Panc1 (cell line): Measurements from ENCODE around the gene CYB5A. TPM values are rescaled to one million over a fixed set of nuclear protein-coding genes. Genes with fewer than 3 reads are reported as not detected.
"Not testable (repeated sequence)": the region's sequence is repeated elsewhere in the genome, so short reads cannot be mapped to it uniquely, and the experiment has no call there.

ENCODE experiments used
- ATAC-seq: fragments of 200-7000 bp; cut with Tn5 transposase; 2 replicates; pipeline ENCODE4 v1.9.1; 2020; ENCODE audit warnings: mild to moderate bottlenecking, moderate library complexity
- BruUV-seq: library from RNA; stranded (reverse); fragments of 400-500 nt; replicated peaks from 2 replicates; lab custom pipeline; 2021; lab: Mats Ljungman, UMichigan
- CTCF ChIA-PET: fragments of 300-600 bp; sonication (Branson Sonifier 250); formaldehyde crosslinking; loops from one replicate; lab custom pipeline; 2022; ENCODE audit warnings: antibody characterized with exemption; lab: Charles Lee
- POLR2A ChIA-PET: fragments of 300-600 bp; sonication (Branson Sonifier 250); formaldehyde crosslinking; loops from one replicate; lab custom pipeline; 2022; ENCODE audit warnings: antibody characterized with exemption; lab: Charles Lee
- DNase-seq: peaks from one replicate; pipeline ENCODE4 v3.0.0-alpha.2; 2010; ENCODE audit warnings: low read depth, low spot score
- H3K27ac ChIP-seq: 2 replicates; pipeline ENCODE4 v1.5.1; 2011; ENCODE audit warnings: mild to moderate bottlenecking, low read length, inconsistent platforms
- H3K27me3 ChIP-seq: fragments of 200-500 bp; sonication (Bioruptor generic); 2 replicates; pipeline ENCODE4 v1.6.0; 2014; ENCODE audit warnings: low read length, inconsistent platforms; ENCODE audit not compliant: control insufficient read depth, insufficient read depth
- H3K36me3 ChIP-seq: fragments of 200-500 bp; sonication (Bioruptor generic); 2 replicates; pipeline ENCODE4 v1.5.1; 2014; ENCODE audit warnings: inconsistent platforms, mild to moderate bottlenecking, low read length, moderate library complexity; ENCODE audit not compliant: control insufficient read depth, insufficient read depth
- H3K4me1 ChIP-seq: 2 replicates; pipeline ENCODE4 v1.5.1; 2011; ENCODE audit warnings: inconsistent platforms, mild to moderate bottlenecking, low read length, moderate library complexity; ENCODE audit not compliant: control insufficient read depth, insufficient read depth
- H3K4me3 ChIP-seq, 2 experiments: 2 replicates each; pipeline ENCODE4 v1.5.1; 2011 to 2012; ENCODE audit warnings: low read depth in 2 of 2, low read length in 2 of 2, mild to moderate bottlenecking in 2 of 2, inconsistent platforms in 1 of 2, moderate library complexity in 1 of 2
- H3K9me3 ChIP-seq: fragments of 200-500 bp; sonication (Bioruptor generic); 2 replicates; pipeline ENCODE4 v1.5.1; 2014; ENCODE audit warnings: low read depth, mild to moderate bottlenecking, inconsistent platforms, low read length, moderate library complexity; ENCODE audit not compliant: control insufficient read depth, insufficient read depth
- POLR2AphosphoS5 ChIP-seq: IDR thresholded peaks from 2 replicates; pipeline ENCODE4 v1.6.1; 2012; ENCODE audit warnings: mild to moderate bottlenecking, low read depth, low read length, moderate library complexity
- SIN3A ChIP-seq: IDR thresholded peaks from 2 replicates; pipeline ENCODE4 v1.6.1; 2012; ENCODE audit warnings: low read depth, mild to moderate bottlenecking, low read length, moderate library complexity, borderline replicate concordance; ENCODE audit not compliant: insufficient read depth
- TCF7L2 ChIP-seq: IDR thresholded peaks from 2 replicates; pipeline ENCODE4 v1.6.1; 2011; ENCODE audit warnings: mild to moderate bottlenecking, low read depth, low read length, inconsistent platforms
- in situ Hi-C: cut with HindIII; loops from 2 replicates; pipeline ENCODE4 v1.10.0; 2016; ENCODE audit warnings: low sequenced_read_pairs, low pct_unique_long_range_greater_than_20kb
- intact Hi-C: fragments of 100-400 bp; cut with micrococcal nuclease; formaldehyde crosslinking; loops from one replicate; pipeline ENCODE4 v1.10.0; 2022; ENCODE audit not compliant: unreplicated experiment
- total RNA-seq: library from RNA; stranded (reverse); gene quantifications from one replicate; pipeline ENCODE4 v1.2.1, GENCODE V29; 2021; ENCODE audit not compliant: unreplicated experiment
- TF ChIP-seq, protein P1 (sequence below), 2 experiments: IDR thresholded peaks; 2 replicates each; pipeline ENCODE4 v1.6.1; 2011 to 2012; ENCODE audit warnings: low read depth in 2 of 2, control low read depth in 1 of 2, low read length in 1 of 2, mild to moderate bottlenecking in 1 of 2, moderate library complexity in 1 of 2; ENCODE audit not compliant: insufficient read depth in 1 of 2
- TF ChIP-seq, protein P2 (sequence below): fragments of 450-650 bp; IDR thresholded peaks from 2 replicates; pipeline ENCODE4 v1.5.1; 2017; ENCODE audit warnings: mild to moderate bottlenecking

The CYB5A gene
- total RNA-seq, 1 experiment from 2014 or later: 51.3 TPM

DNA sequence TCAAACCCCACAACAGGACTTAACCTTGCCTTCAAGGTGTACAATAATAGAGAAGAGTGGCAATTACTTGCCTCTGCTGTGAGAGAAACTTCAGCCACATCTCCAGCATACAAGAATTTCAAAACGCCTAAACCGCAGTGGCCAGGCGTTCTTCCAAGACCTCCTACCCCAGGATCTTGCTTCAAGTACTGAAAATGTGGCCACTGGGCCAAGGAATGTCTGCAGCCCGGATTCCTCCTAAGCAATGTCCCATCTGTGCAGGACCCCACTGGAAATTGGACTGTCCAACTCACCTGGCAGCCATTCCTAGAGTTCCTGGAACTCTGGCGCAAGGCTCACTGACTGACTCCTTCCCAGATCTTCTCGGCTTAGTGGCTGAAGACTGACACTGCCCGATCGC, 2.8 kb upstream of the CYB5A start:
- no peak for DNase-seq
- peaks cover 7% of the 10 kb centered on the region; the same call in 1 of the 2 replicates for H3K4me1 ChIP-seq
- intact Hi-C loops: no loop called here

DNA sequence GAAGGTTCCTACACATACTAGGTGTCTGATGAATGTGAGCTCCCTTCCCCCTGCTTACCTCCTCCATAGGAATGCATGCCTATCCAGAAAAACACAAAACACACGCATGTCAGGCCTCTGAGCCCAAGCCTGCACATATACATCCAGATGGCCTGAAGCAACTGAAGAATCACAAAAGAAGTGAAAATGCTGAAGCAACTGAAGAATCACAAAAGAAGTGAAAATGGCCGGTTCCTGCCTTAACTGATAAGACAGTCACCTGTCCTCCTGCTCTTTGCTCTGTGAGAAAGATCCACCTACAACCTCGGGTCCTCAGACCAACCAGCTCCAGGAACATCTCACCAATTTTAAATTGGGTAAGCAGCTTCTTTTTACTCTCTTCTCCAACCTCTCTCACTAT, 1.2 kb upstream of the CYB5A start:
- H3K9me3 ChIP-seq, BruUV-seq, DNase-seq, ATAC-seq, H3K4me3 ChIP-seq, H3K27me3 ChIP-seq, POLR2A ChIA-PET, in situ Hi-C loops, H3K4me1 ChIP-seq, H3K36me3 ChIP-seq, CTCF ChIA-PET, H3K27ac ChIP-seq, intact Hi-C loops: not testable (repeated sequence)

More for the DNA sequence above, 2.8 kb upstream of the CYB5A start:
- no peaks in the 10 kb centered on the region for H3K36me3 ChIP-seq
- BruUV-seq: no TSS peak
- no peak overlapping the region for H3K4me3 ChIP-seq
- ChIA-PET POLR2A (no interaction called here), CTCF (no interaction called here)
- TF ChIP-seq, protein P1, sequence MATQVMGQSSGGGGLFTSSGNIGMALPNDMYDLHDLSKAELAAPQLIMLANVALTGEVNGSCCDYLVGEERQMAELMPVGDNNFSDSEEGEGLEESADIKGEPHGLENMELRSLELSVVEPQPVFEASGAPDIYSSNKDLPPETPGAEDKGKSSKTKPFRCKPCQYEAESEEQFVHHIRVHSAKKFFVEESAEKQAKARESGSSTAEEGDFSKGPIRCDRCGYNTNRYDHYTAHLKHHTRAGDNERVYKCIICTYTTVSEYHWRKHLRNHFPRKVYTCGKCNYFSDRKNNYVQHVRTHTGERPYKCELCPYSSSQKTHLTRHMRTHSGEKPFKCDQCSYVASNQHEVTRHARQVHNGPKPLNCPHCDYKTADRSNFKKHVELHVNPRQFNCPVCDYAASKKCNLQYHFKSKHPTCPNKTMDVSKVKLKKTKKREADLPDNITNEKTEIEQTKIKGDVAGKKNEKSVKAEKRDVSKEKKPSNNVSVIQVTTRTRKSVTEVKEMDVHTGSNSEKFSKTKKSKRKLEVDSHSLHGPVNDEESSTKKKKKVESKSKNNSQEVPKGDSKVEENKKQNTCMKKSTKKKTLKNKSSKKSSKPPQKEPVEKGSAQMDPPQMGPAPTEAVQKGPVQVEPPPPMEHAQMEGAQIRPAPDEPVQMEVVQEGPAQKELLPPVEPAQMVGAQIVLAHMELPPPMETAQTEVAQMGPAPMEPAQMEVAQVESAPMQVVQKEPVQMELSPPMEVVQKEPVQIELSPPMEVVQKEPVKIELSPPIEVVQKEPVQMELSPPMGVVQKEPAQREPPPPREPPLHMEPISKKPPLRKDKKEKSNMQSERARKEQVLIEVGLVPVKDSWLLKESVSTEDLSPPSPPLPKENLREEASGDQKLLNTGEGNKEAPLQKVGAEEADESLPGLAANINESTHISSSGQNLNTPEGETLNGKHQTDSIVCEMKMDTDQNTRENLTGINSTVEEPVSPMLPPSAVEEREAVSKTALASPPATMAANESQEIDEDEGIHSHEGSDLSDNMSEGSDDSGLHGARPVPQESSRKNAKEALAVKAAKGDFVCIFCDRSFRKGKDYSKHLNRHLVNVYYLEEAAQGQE (IDR thresholded peaks at IDR 0.05; ENCODE audit: insufficient read depth in 1 of 2, low read depth in 2 of 2, low read length in 1 of 2): no peak
- TF ChIP-seq, protein P2, sequence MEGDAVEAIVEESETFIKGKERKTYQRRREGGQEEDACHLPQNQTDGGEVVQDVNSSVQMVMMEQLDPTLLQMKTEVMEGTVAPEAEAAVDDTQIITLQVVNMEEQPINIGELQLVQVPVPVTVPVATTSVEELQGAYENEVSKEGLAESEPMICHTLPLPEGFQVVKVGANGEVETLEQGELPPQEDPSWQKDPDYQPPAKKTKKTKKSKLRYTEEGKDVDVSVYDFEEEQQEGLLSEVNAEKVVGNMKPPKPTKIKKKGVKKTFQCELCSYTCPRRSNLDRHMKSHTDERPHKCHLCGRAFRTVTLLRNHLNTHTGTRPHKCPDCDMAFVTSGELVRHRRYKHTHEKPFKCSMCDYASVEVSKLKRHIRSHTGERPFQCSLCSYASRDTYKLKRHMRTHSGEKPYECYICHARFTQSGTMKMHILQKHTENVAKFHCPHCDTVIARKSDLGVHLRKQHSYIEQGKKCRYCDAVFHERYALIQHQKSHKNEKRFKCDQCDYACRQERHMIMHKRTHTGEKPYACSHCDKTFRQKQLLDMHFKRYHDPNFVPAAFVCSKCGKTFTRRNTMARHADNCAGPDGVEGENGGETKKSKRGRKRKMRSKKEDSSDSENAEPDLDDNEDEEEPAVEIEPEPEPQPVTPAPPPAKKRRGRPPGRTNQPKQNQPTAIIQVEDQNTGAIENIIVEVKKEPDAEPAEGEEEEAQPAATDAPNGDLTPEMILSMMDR: no peak
- TF ChIP-seq TCF7L2: no peak
- TF ChIP-seq POLR2AphosphoS5: no peak
- no peak for TF ChIP-seq SIN3A
- H3K27ac ChIP-seq: no peak overlapping the region
- in situ Hi-C loops: no loop called here
- H3K27me3 ChIP-seq: peaks cover 1% of the 10 kb centered on the region; the same call in 1 of the 2 replicates
- ATAC-seq: no peak
- no peaks in the 10 kb centered on the region for H3K9me3 ChIP-seq

DNA sequence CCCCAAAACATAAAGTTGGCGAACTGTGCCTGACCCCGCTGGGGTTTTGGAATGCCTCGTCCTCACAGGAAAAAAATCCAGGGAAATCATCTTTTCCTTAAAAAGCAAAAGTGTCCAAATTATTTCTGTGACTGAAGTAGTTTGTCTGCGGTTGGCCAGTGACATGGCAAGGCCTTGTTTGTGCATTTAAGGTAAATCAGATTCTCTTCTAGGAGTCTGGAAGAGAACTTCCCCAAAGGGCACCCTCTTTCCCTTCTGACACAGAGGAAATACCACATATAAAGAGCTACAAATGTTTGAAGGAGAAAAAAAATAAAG, 737 bp upstream of the CYB5A start:
- peak; percentile 2 for TF ChIP-seq TCF7L2
- no peak for TF ChIP-seq SIN3A
- no peak for DNase-seq
- peaks cover 10% of the 10 kb centered on the region; the same call in 1 of the 2 replicates for H3K4me1 ChIP-seq
- H3K27me3 ChIP-seq: no peaks in the 10 kb centered on the region
- intact Hi-C loops: no loop called here
- in situ Hi-C loops: no loop called here
- ATAC-seq: no peak
- BruUV-seq: no TSS peak
- H3K4me3 ChIP-seq: peak overlapping the region; percentile 70 to 79
- POLR2A ChIA-PET: no interaction called here
- no peaks in the 10 kb centered on the region for H3K9me3 ChIP-seq
- CTCF ChIA-PET: no interaction called here
- peak overlapping the region; percentile 84 for H3K27ac ChIP-seq
- H3K36me3 ChIP-seq: no peaks in the 10 kb centered on the region
